Ishikawa (cell line): Measurements from ENCODE around the gene PDE3A.

Experiments
- CEBPB ChIP-seq: IDR thresholded peaks from 2 replicates; pipeline ENCODE4 v1.6.1; 2012
- CREB1 ChIP-seq: IDR thresholded peaks from 2 replicates; pipeline ENCODE4 v1.6.1; 2012; ENCODE audit warnings: low read depth
- EGR1 ChIP-seq: IDR thresholded peaks from 2 replicates; pipeline ENCODE4 v1.6.1; 2012
- EP300 ChIP-seq: IDR thresholded peaks from 2 replicates; pipeline ENCODE4 v1.6.1; 2012; ENCODE audit warnings: borderline replicate concordance
- FOXM1 ChIP-seq: IDR thresholded peaks from 2 replicates; pipeline ENCODE4 v1.6.1; 2012; ENCODE audit warnings: low read depth, borderline replicate concordance
- MAX ChIP-seq: IDR thresholded peaks from 2 replicates; pipeline ENCODE4 v1.6.1; 2012
- NFIC ChIP-seq: IDR thresholded peaks from 2 replicates; pipeline ENCODE4 v1.6.1; 2012
- RAD21 ChIP-seq: IDR thresholded peaks from 2 replicates; pipeline ENCODE4 v1.6.1; 2012; ENCODE audit warnings: low read depth
- REST ChIP-seq: IDR thresholded peaks from 2 replicates; pipeline ENCODE4 v1.6.1; 2012; ENCODE audit warnings: low read depth, mild to moderate bottlenecking
- TAF1 ChIP-seq: IDR thresholded peaks from 2 replicates; pipeline ENCODE4 v1.6.1; 2012; ENCODE audit warnings: low read depth, mild to moderate bottlenecking
- TCF12 ChIP-seq: IDR thresholded peaks from 2 replicates; pipeline ENCODE4 v1.6.1; 2012; ENCODE audit warnings: low read depth
- TEAD4 ChIP-seq: IDR thresholded peaks from 2 replicates; pipeline ENCODE4 v1.6.1; 2012
- USF1 ChIP-seq: IDR thresholded peaks from 2 replicates; pipeline ENCODE4 v1.6.1; 2012
- YY1 ChIP-seq: IDR thresholded peaks from 2 replicates; pipeline ENCODE4 v1.6.1; 2012; ENCODE audit warnings: low read depth
- ZBTB7A ChIP-seq: IDR thresholded peaks from 2 replicates; pipeline ENCODE4 v1.6.1; 2012; ENCODE audit warnings: low read depth

PDE3A gene

GRCh38 chr12:20716985-20717384 lies 348.6 kb downstream of the PDE3A start:
- TF ChIP-seq EP300 (no peak), EGR1 (no peak), MAX (no peak), CEBPB (no peak), RAD21 (no peak), FOXM1 (no peak), TEAD4 (no peak)

- TF ChIP-seq TAF1 (no peak), EGR1 (no peak), USF1 (no peak), CEBPB (no peak), FOXM1 (no peak), TCF12 (no peak), YY1 (no peak), REST (no peak), TEAD4 (no peak), CREB1 (no peak), RAD21 (no peak), MAX (no peak), ZBTB7A (no peak), NFIC (no peak), EP300 (no peak)
Observed at GRCh38 chr12:20718294-20718693, 350.0 kb downstream of the PDE3A start.

- TF ChIP-seq REST (no peak), CEBPB (no peak), CREB1 (no peak)
Observed at GRCh38 chr12:20722142-20722541, 353.8 kb downstream of the PDE3A start.

- TF ChIP-seq EGR1, result no peak
- no peak for TF ChIP-seq ZBTB7A
- TF ChIP-seq TAF1, result no peak
- TF ChIP-seq YY1, result no peak
- TF ChIP-seq RAD21, result no peak
- no peak for TF ChIP-seq TCF12
- no peak for TF ChIP-seq FOXM1
- no peak for TF ChIP-seq MAX
- no peak for TF ChIP-seq CREB1
- TF ChIP-seq USF1, result no peak
- no peak for TF ChIP-seq REST
- no peak for TF ChIP-seq EP300
- TF ChIP-seq TEAD4, result no peak
- TF ChIP-seq CEBPB, result no peak
Observed at GRCh38 chr12:20731274-20731673, 362.9 kb downstream of the PDE3A start.
